Astrocyte of the spinal cord (primary cell): ENCODE measurements around the gene LIX1.

Source experiments
- DNase-seq: peaks from one replicate; pipeline ENCODE4 v3.0.0; 2011; ENCODE audit warnings: low read depth, low spot score
- H3K4me3 ChIP-seq: 2 replicates; pipeline ENCODE4 v1.5.1; 2011; ENCODE audit warnings: low read depth, mild to moderate bottlenecking, low read length, moderate library complexity
- in situ Hi-C: cut with HindIII; loops from 2 replicates; pipeline ENCODE4 v1.10.0; 2017; ENCODE audit warnings: low sequenced_read_pairs
- TF ChIP-seq, protein P1 (sequence below): IDR thresholded peaks from 2 replicates; pipeline ENCODE4 v1.5.1; 2012; ENCODE audit warnings: low read depth, mild to moderate bottlenecking, low read length, inconsistent platforms

LIX1 gene

DNA sequence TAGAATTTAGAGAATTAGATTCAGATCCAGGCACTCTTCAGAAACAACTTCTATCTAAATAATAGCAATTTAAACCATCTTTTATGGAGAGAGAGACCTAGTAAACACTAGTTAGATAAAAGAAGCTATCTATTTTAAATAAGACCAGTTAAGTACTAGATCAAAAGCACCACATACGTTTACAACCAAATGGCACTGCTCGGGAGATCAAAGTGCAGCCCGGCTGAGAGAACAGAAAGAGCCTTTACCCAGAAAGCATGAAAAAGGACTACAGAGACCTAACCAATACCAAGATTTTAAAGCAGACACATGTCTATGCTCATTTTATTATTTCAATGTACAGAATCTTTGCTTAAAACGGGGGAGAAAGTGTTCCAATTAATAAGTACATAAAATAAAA is 30.8 kb downstream of the LIX1 start:
- TF ChIP-seq, protein P1, sequence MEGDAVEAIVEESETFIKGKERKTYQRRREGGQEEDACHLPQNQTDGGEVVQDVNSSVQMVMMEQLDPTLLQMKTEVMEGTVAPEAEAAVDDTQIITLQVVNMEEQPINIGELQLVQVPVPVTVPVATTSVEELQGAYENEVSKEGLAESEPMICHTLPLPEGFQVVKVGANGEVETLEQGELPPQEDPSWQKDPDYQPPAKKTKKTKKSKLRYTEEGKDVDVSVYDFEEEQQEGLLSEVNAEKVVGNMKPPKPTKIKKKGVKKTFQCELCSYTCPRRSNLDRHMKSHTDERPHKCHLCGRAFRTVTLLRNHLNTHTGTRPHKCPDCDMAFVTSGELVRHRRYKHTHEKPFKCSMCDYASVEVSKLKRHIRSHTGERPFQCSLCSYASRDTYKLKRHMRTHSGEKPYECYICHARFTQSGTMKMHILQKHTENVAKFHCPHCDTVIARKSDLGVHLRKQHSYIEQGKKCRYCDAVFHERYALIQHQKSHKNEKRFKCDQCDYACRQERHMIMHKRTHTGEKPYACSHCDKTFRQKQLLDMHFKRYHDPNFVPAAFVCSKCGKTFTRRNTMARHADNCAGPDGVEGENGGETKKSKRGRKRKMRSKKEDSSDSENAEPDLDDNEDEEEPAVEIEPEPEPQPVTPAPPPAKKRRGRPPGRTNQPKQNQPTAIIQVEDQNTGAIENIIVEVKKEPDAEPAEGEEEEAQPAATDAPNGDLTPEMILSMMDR: no peak
- DNase-seq: no peak
- H3K4me3 ChIP-seq: no peak overlapping the region
- in situ Hi-C loops: no loop called here

DNA sequence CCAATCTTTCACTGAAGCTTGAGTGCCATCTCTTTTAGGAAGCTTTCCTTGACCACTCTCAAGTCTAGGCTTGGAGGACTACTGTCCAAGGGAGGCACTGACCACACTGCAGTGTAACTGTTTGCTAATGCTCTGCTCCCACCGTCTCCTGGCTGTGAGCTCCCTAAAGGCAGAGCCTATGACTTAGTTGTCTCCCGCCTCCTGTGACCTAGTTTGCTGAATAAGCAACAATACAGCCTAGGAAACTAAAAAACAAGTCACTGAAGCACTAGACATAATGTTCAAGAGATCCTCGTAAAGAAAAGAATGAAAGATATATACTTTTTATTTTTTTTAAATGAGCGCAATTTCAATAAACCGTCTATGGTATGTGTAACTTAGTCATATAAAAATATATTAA is 31.4 kb downstream of the LIX1 start:
- in situ Hi-C loops: no loop called here
- no peak for DNase-seq
- no peak overlapping the region for H3K4me3 ChIP-seq
- TF ChIP-seq, protein P1: no peak

GRCh38 chr5:97107318-97107717 is 35.1 kb downstream of the LIX1 start:
- H3K4me3 ChIP-seq: no peak overlapping the region
- in situ Hi-C loops: no loop called here
- no peak for DNase-seq
- TF ChIP-seq, protein P1: no peak

GRCh38 chr5:97106216-97106581 is 36.2 kb downstream of the LIX1 start:
- no peak for DNase-seq
- in situ Hi-C loops: no loop called here
- TF ChIP-seq, protein P1: no peak
- no peak overlapping the region for H3K4me3 ChIP-seq

DNA sequence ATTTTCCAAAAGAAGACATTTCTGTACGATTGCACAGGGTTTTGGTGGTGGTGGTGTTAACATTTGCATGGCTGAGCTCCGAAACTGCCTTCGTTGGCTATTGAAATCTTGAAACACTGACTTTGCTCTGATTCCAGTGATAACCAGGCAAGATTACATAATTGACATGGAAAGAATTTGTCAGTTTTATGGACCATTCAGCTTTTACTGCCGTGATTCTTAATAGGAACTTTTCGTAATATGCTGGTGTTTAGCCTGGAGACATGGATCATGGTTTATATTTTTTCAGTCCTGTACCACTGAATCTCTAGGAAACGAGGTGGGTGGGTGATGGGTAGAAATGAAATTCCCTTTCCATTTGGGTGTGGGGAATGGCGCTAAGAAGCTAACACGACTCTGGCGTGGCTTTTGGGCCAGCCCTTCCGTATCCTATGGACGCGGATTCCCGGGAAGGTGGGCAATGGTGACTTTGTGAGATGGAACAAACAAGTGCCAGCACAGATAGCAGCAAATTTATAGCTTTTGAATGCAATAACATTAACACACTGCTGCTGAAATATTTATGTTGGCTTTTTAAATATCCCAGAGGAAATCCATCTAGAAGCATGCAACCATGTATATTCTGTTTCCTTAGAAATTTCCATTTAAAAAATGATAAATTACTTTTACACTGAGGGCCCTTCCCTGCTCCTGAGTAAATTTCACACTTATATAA is 36.8 kb downstream of the LIX1 start:
- TF ChIP-seq, protein P1: no peak

DNA sequence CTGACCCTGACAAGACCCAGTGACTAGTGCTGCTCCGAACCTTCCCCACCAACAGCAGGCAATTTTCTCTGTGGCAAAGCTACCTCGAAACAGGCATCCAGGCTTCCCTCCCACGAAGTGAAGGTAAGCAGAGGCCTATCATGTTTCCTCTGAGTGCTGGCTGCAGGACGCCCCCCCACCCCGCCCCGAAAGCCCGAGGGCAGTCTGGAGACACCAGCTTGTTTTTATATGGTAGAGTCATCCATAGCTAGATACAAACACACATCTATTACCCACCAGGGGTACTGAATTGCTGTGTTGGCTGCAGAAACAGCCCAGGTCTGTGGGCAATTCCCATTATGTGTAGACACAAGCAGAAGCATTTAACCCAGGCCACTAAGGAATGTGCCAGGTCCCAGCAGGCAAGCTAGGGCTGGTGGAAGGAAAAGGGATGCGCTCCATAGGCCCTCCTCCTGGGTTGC is 40.4 kb downstream of the LIX1 start:
- DNase-seq: peak; percentile 15
- TF ChIP-seq, protein P1: no peak
- H3K4me3 ChIP-seq: no peak overlapping the region
- in situ Hi-C loops: no loop called here

More for the DNA sequence above, 36.8 kb downstream of the LIX1 start:
- no peak for DNase-seq
- H3K4me3 ChIP-seq: no peak overlapping the region
- in situ Hi-C loops: no loop called here
